CD4-positive, alpha-beta memory T cell (primary cell): ENCODE results near the gene SYNPR. TPM values are rescaled to one million over a fixed set of nuclear protein-coding genes. Genes with fewer than 3 reads are reported as not detected.

Experiments
- CTCF ChIA-PET: fragments of 350-600 bp; sonication (Branson Sonifier 250); formaldehyde crosslinking; loops from one replicate; lab custom pipeline; 2021; ENCODE audit warnings: inconsistent platforms; ENCODE audit not compliant: partially characterized antibody; lab: Charles Lee
- POLR2A ChIA-PET: fragments of 350-600 bp; sonication (Branson Sonifier 250); formaldehyde crosslinking; loops from one replicate; lab custom pipeline; 2021; ENCODE audit not compliant: partially characterized antibody; lab: Charles Lee
- DNase-seq, 5 donors: peaks; one replicate each; pipeline versions ENCODE4 v3.0.0 to v3.0.0-alpha.2; 2020 to 2022; ENCODE audit warnings: mixed read lengths in 1 of 5
- H3K27ac ChIP-seq: one replicate; pipeline ENCODE4 v1.7.0; 2013; ENCODE audit warnings: low read depth, low read length
- H3K27me3 ChIP-seq: 2 replicates; pipeline ENCODE4 v1.7.0; 2013; ENCODE audit warnings: mild to moderate bottlenecking, low read length, moderate library complexity; ENCODE audit not compliant: insufficient read depth
- H3K36me3 ChIP-seq: 2 replicates; pipeline ENCODE4 v1.7.0; 2013; ENCODE audit warnings: mild to moderate bottlenecking, low read length, moderate library complexity; ENCODE audit not compliant: insufficient read depth
- H3K4me1 ChIP-seq: 2 replicates; pipeline ENCODE4 v1.7.0; 2013; ENCODE audit warnings: mild to moderate bottlenecking, low read length, moderate library complexity; ENCODE audit not compliant: insufficient read depth
- H3K4me3 ChIP-seq, 2 donors: one replicate each; pipeline ENCODE4 v1.7.0; 2013; ENCODE audit warnings: low read length in 2 of 2, mild to moderate bottlenecking in 1 of 2
- H3K9me3 ChIP-seq, 2 donors: one replicate each; pipeline ENCODE4 v1.7.0; 2013; ENCODE audit warnings: low read length in 2 of 2, control low read depth in 1 of 2; ENCODE audit not compliant: control insufficient read depth in 1 of 2
- H3K27ac Mint-ChIP-seq, 7 donors: one replicate each; pipeline ENCODE4 v1.8.0; 2020 to 2021; ENCODE audit warnings: mixed read lengths in 7 of 7, mild to moderate bottlenecking in 6 of 7, inconsistent platforms in 3 of 7, moderate library complexity in 3 of 7
- H3K27me3 Mint-ChIP-seq, 2 donors: one replicate each; pipeline ENCODE4 v1.8.0; 2020 to 2021; ENCODE audit warnings: mixed read lengths in 2 of 2
- H3K36me3 Mint-ChIP-seq, 2 donors: one replicate each; pipeline ENCODE4 v1.8.0; 2020 to 2021; ENCODE audit warnings: mixed read lengths in 2 of 2, inconsistent platforms in 1 of 2, mild to moderate bottlenecking in 1 of 2
- H3K4me1 Mint-ChIP-seq, 4 donors: one replicate each; pipeline ENCODE4 v1.8.0; 2020 to 2021; ENCODE audit warnings: mixed read lengths in 4 of 4, mild to moderate bottlenecking in 1 of 4
- H3K4me3 Mint-ChIP-seq, 8 donors: one replicate each; pipeline ENCODE4 v1.8.0; 2020 to 2021; ENCODE audit warnings: mixed read lengths in 8 of 8, mild to moderate bottlenecking in 7 of 8, moderate library complexity in 6 of 8, inconsistent platforms in 3 of 8
- H3K9me3 Mint-ChIP-seq, 8 donors: one replicate each; pipeline ENCODE4 v1.8.0; 2020 to 2021; ENCODE audit warnings: mixed read lengths in 8 of 8, mild to moderate bottlenecking in 5 of 8, inconsistent platforms in 3 of 8, moderate library complexity in 1 of 8
- intact Hi-C: fragments of 100-400 bp; cut with micrococcal nuclease; formaldehyde crosslinking; loops from one replicate; pipeline ENCODE4 v1.15.1; 2023
- polyA plus RNA-seq, 2 donors: library from polyadenylated mRNA; unstranded; fragments of 300-500 nt; fragmentation: Illumina TruSeq; gene quantifications; one replicate each; pipeline ENCODE4 v1.2.3, GENCODE V29; 2021
- total RNA-seq, 2 experiments: library from RNA; stranded (reverse); gene quantifications; one replicate each; pipeline ENCODE4 v1.2.3, GENCODE V29; 2021

The SYNPR gene
- total and polyA plus RNA-seq, 4 experiments from 2014 or later: not detected

- POLR2A ChIA-PET: no interaction called here
These were observed 241.3 kb downstream of the SYNPR start for GRCh38 chr3:63519426-63519825.

GRCh38 chr3:63521657-63522056, 243.5 kb downstream of the SYNPR start:
- intact Hi-C loops: no loop called here
- no peaks in the 10 kb centered on the region for H3K4me1 Mint-ChIP-seq
- H3K27ac Mint-ChIP-seq: peak overlapping the region in 1 of 7 donors; percentile 66
- no peaks in the 10 kb centered on the region for H3K27me3 Mint-ChIP-seq
- ChIA-PET POLR2A (no interaction called here), CTCF (no interaction called here)
- no peaks in the 10 kb centered on the region for H3K36me3 ChIP-seq
- no peaks in the 10 kb centered on the region for H3K4me1 ChIP-seq
- no peaks in the 10 kb centered on the region for H3K9me3 ChIP-seq
- H3K9me3 Mint-ChIP-seq: peaks cover 0 to 7% (median 0%) of the 10 kb centered on the region in 8 donors
- no peaks in the 10 kb centered on the region for H3K36me3 Mint-ChIP-seq
- no peak for DNase-seq
- no peak overlapping the region for H3K4me3 ChIP-seq
- H3K4me3 Mint-ChIP-seq: peak overlapping the region in 1 of 8 donors; percentile 65
- H3K27me3 ChIP-seq: no peaks in the 10 kb centered on the region
- no peak overlapping the region for H3K27ac ChIP-seq

More at GRCh38 chr3:63519426-63519825, 241.3 kb downstream of the SYNPR start:
- Mint-ChIP-seq H3K4me1 (no peaks in the 10 kb centered on the region), H3K9me3 (peaks cover 0 to 7% (median 0%) of the 10 kb centered on the region in 8 donors), H3K36me3 (no peaks in the 10 kb centered on the region), H3K27ac (no peak overlapping the region), H3K27me3 (no peaks in the 10 kb centered on the region), H3K4me3 (no peak overlapping the region)
- Histone ChIP-seq H3K4me1 (no peaks in the 10 kb centered on the region), H3K36me3 (no peaks in the 10 kb centered on the region), H3K27me3 (no peaks in the 10 kb centered on the region), H3K27ac (no peak overlapping the region), H3K4me3 (no peak overlapping the region), H3K9me3 (no peaks in the 10 kb centered on the region)
- CTCF ChIA-PET: no interaction called here
- no peak for DNase-seq
- intact Hi-C loops: no loop called here

- no peaks in the 10 kb centered on the region for H3K36me3 ChIP-seq
- Mint-ChIP-seq H3K9me3 (peaks cover 0 to 6% (median 0%) of the 10 kb centered on the region in 8 donors), H3K4me3 (no peak overlapping the region), H3K36me3 (no peaks in the 10 kb centered on the region), H3K4me1 (no peaks in the 10 kb centered on the region), H3K27me3 (peaks cover 0 to 2% of the 10 kb centered on the region in 2 donors), H3K27ac (no peak overlapping the region)
- H3K4me3 ChIP-seq: no peak overlapping the region
- H3K27ac ChIP-seq: no peak overlapping the region
- H3K9me3 ChIP-seq: no peaks in the 10 kb centered on the region
- no peaks in the 10 kb centered on the region for H3K4me1 ChIP-seq
- intact Hi-C loops: no loop called here
- CTCF ChIA-PET: no interaction called here
- POLR2A ChIA-PET: no interaction called here
- DNase-seq: no peak
- no peaks in the 10 kb centered on the region for H3K27me3 ChIP-seq
These were observed 245.0 kb downstream of the SYNPR start for GRCh38 chr3:63523100-63523499.

- Histone ChIP-seq H3K4me1 (no peaks in the 10 kb centered on the region), H3K27me3 (no peaks in the 10 kb centered on the region), H3K9me3 (no peaks in the 10 kb centered on the region), H3K36me3 (no peaks in the 10 kb centered on the region), H3K4me3 (no peak overlapping the region), H3K27ac (no peak overlapping the region)
- peaks cover 0 to 2% of the 10 kb centered on the region in 2 donors for H3K27me3 Mint-ChIP-seq
- no peak overlapping the region for H3K27ac Mint-ChIP-seq
- H3K36me3 Mint-ChIP-seq: no peaks in the 10 kb centered on the region
- intact Hi-C loops: no loop called here
- no peak overlapping the region for H3K4me3 Mint-ChIP-seq
- no peaks in the 10 kb centered on the region for H3K4me1 Mint-ChIP-seq
- ChIA-PET CTCF (no interaction called here), POLR2A (no interaction called here)
- DNase-seq: no peak
- peaks cover 0 to 6% (median 1%) of the 10 kb centered on the region in 8 donors for H3K9me3 Mint-ChIP-seq
These were observed 250.4 kb downstream of the SYNPR start for GRCh38 chr3:63528325-63529000.

- Mint-ChIP-seq H3K27ac (no peak overlapping the region), H3K9me3 (peaks cover 0 to 7% (median 1%) of the 10 kb centered on the region in 8 donors), H3K4me3 (no peak overlapping the region), H3K36me3 (no peaks in the 10 kb centered on the region), H3K27me3 (no peaks in the 10 kb centered on the region), H3K4me1 (no peaks in the 10 kb centered on the region)
- intact Hi-C loops: no loop called here
- no peaks in the 10 kb centered on the region for H3K27me3 ChIP-seq
- ChIA-PET CTCF (no interaction called here), POLR2A (no interaction called here)
- no peaks in the 10 kb centered on the region for H3K4me1 ChIP-seq
- H3K27ac ChIP-seq: no peak overlapping the region
- no peak for DNase-seq
- H3K4me3 ChIP-seq: no peak overlapping the region
- no peaks in the 10 kb centered on the region for H3K9me3 ChIP-seq
- H3K36me3 ChIP-seq: no peaks in the 10 kb centered on the region
These were observed 254.4 kb downstream of the SYNPR start for GRCh38 chr3:63532521-63532920.

GRCh38 chr3:63538919-63539318, 260.8 kb downstream of the SYNPR start:
- Mint-ChIP-seq H3K9me3 (peaks cover 0 to 4% (median 0%) of the 10 kb centered on the region in 8 donors), H3K4me1 (no peaks in the 10 kb centered on the region), H3K27me3 (no peaks in the 10 kb centered on the region), H3K27ac (no peak overlapping the region), H3K36me3 (no peaks in the 10 kb centered on the region), H3K4me3 (no peak overlapping the region)
- H3K36me3 ChIP-seq: no peaks in the 10 kb centered on the region
- DNase-seq: no peak
- intact Hi-C loops: no loop called here
- H3K4me1 ChIP-seq: no peaks in the 10 kb centered on the region
- H3K27me3 ChIP-seq: no peaks in the 10 kb centered on the region
- H3K4me3 ChIP-seq: no peak overlapping the region
- H3K27ac ChIP-seq: no peak overlapping the region
- CTCF ChIA-PET: no interaction called here
- POLR2A ChIA-PET: no interaction called here
- H3K9me3 ChIP-seq: no peaks in the 10 kb centered on the region

- H3K36me3 Mint-ChIP-seq: no peaks in the 10 kb centered on the region
- peaks cover 0 to 2% (median 0%) of the 10 kb centered on the region in 8 donors for H3K9me3 Mint-ChIP-seq
- no peaks in the 10 kb centered on the region for H3K36me3 ChIP-seq
- DNase-seq: no peak
- no peak overlapping the region for H3K27ac ChIP-seq
- no peak overlapping the region for H3K4me3 Mint-ChIP-seq
- ChIA-PET CTCF (no interaction called here), POLR2A (no interaction called here)
- H3K27me3 ChIP-seq: no peaks in the 10 kb centered on the region
- H3K4me3 ChIP-seq: no peak overlapping the region
- H3K9me3 ChIP-seq: no peaks in the 10 kb centered on the region
- intact Hi-C loops: no loop called here
- no peak overlapping the region for H3K27ac Mint-ChIP-seq
- H3K27me3 Mint-ChIP-seq: no peaks in the 10 kb centered on the region
- no peaks in the 10 kb centered on the region for H3K4me1 Mint-ChIP-seq
- H3K4me1 ChIP-seq: no peaks in the 10 kb centered on the region
These were observed 277.7 kb downstream of the SYNPR start for GRCh38 chr3:63555767-63556166.
